ENCODE data around the gene TENM3.

TENM3 gene

GRCh38 chr4:182202650-182203049 lies 40.6 kb upstream of the TENM3 start (continued):
- TF ChIP-seq TCF4 (CRISPR knock-in tag; IDR thresholded peaks at IDR 0.05; ENCODE audit: borderline replicate concordance) = no peak
- TF ChIP-seq ARNTL (CRISPR knock-in tag; IDR thresholded peaks at IDR 0.05; ENCODE audit: borderline replicate concordance, low read depth) = no peak
- TF ChIP-seq ZFP30 (CRISPR knock-in tag; IDR thresholded peaks at IDR 0.05) = no peak
- TF ChIP-seq RARB (CRISPR knock-in tag; IDR thresholded peaks at IDR 0.05) = no peak

GRCh38 chr4:182203872-182204411 lies 39.3 kb upstream of the TENM3 start:
- ATAC-seq = no peak
- no peak for TF ChIP-seq CREB5 (CRISPR knock-in tag; IDR thresholded peaks at IDR 0.05; ENCODE audit: low read depth)

GRCh38 chr4:182205306-182205705 lies 37.9 kb upstream of the TENM3 start:
- TF ChIP-seq ARNTL (CRISPR knock-in tag; IDR thresholded peaks at IDR 0.05; ENCODE audit: borderline replicate concordance, low read depth) = no peak
- TF ChIP-seq CSRNP3 (CRISPR knock-in tag; IDR thresholded peaks at IDR 0.05) = no peak
- TF ChIP-seq ESRRG (CRISPR knock-in tag; IDR thresholded peaks at IDR 0.05) = no peak
- no peak for TF ChIP-seq SNAI2 (CRISPR knock-in tag; IDR thresholded peaks at IDR 0.05)
- TF ChIP-seq ZNF8 (CRISPR knock-in tag; IDR thresholded peaks at IDR 0.05) = no peak
- no peak for TF ChIP-seq RARB (CRISPR knock-in tag; IDR thresholded peaks at IDR 0.05)
- no peak for TF ChIP-seq GLIS3 (CRISPR knock-in tag; IDR thresholded peaks at IDR 0.05)
- ATAC-seq = no peak

- TF ChIP-seq GLIS3 (CRISPR knock-in tag; IDR thresholded peaks at IDR 0.05) = no peak
- no peak for TF ChIP-seq SNAI2 (CRISPR knock-in tag; IDR thresholded peaks at IDR 0.05)
- TF ChIP-seq CSRNP3 (CRISPR knock-in tag; IDR thresholded peaks at IDR 0.05) = no peak
- TF ChIP-seq ISL1 (CRISPR knock-in tag; IDR thresholded peaks at IDR 0.05) = no peak
- TF ChIP-seq TSHZ2 (CRISPR knock-in tag; IDR thresholded peaks at IDR 0.05) = no peak
- no peak for TF ChIP-seq ESRRG (CRISPR knock-in tag; IDR thresholded peaks at IDR 0.05)
- TF ChIP-seq CSDC2 (CRISPR knock-in tag; IDR thresholded peaks at IDR 0.05) = no peak
- ATAC-seq = no peak
Observed at GRCh38 chr4:182206266-182206665, 36.9 kb upstream of the TENM3 start.

GRCh38 chr4:182206916-182207315 lies 36.3 kb upstream of the TENM3 start:
- no peak; the same call in 2 of the 3 replicates for ATAC-seq
- TF ChIP-seq POU6F1 (CRISPR knock-in tag; IDR thresholded peaks at IDR 0.05; ENCODE audit: borderline replicate concordance, low read depth) (no peak), ISL1 (CRISPR knock-in tag; IDR thresholded peaks at IDR 0.05) (no peak), ZFP30 (CRISPR knock-in tag; IDR thresholded peaks at IDR 0.05) (no peak)

- TF ChIP-seq ISL1 (CRISPR knock-in tag; IDR thresholded peaks at IDR 0.05) (peak; percentile 64), CSRNP3 (CRISPR knock-in tag; IDR thresholded peaks at IDR 0.05) (no peak)
- ATAC-seq = peak; percentile 91
Observed at GRCh38 chr4:182207830-182208396, 35.3 kb upstream of the TENM3 start.
